Measurements from ENCODE around the gene SLC35G3. TPM values are rescaled to one million over a fixed set of nuclear protein-coding genes. Genes with fewer than 3 reads are reported as not detected.

Gene SLC35G3
- total and polyA plus RNA-seq, 2 of the 8 experiments (the other 6 are each of a cell fraction or from before 2014, with no cell fraction given), result not detected

GRCh38 chr17:35192708-35193107 is 1.5 kb downstream of the SLC35G3 start (continued):
- TF ChIP-seq CHD7 (IDR thresholded peaks at IDR 0.05; ENCODE audit: insufficient replicate concordance, low read length) (no peak), HDAC6 (IDR thresholded peaks at IDR 0.05; ENCODE audit: low read depth, low read length) (no peak), RXRA (IDR thresholded peaks at IDR 0.05; ENCODE audit: insufficient read depth, low read depth, low read length) (no peak)
